ENCODE data around the gene SGPL1. TPM values are rescaled to one million over a fixed set of nuclear protein-coding genes. Genes with fewer than 3 reads are reported as not detected.

SGPL1 gene
- total RNA-seq, 1 experiment from 2014 or later: 52.6 TPM

DNA sequence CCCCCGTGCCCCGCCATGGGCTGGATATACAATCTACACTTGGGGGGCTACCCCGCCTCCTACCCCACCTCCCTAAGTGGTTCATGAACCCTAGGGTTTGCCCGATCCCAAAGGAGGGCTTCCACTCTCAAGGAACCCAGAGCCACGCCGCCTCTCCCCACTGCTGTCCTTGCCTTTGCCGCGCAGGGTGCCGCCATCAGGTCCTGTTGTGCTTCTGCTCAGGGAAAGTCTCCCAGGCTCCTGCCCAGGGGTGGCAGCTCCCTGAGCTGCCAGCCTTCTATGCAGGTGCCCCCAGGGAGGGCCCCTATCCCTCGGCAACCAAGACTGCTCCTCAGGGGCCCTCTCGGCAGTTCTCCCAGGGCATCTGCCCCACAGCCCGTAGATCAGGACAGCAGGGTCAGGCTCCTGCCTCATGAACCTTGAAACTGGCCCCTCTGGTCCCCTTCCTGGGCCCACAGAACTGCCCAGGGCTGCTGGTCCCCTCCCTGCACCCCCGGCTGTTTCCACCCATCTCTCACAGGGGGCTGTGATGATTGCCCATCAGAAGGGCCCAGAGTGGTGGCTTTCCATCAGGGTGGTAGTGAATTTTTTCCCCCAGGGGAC is 85.6 kb downstream of the SGPL1 start:
- no peaks in the 10 kb centered on the region for H3K79me2 ChIP-seq (ENCODE audit: insufficient read depth, low read length)
- no peaks in the 10 kb centered on the region for H3K9me3 ChIP-seq (ENCODE audit: control insufficient read depth, low read depth, low read length)
- H4K20me1 ChIP-seq (ENCODE audit: control insufficient read depth, insufficient read depth, insufficient read length): no peaks in the 10 kb centered on the region
- no peak overlapping the region for H2AFZ ChIP-seq (ENCODE audit: low read length)
- H3K9ac ChIP-seq (ENCODE audit: extremely low read depth, insufficient read length, low read length): no peak overlapping the region
- no CpG with 5 or more reads among the region's 13 CpGs for WGBS (ENCODE audit: extremely low coverage, insufficient read length, low lambda C conversion rate)
- no peak overlapping the region for H3K4me2 ChIP-seq (ENCODE audit: insufficient read depth, insufficient read length, low read length)
- H3K4me3 Mint-ChIP-seq: no peak overlapping the region
- H3K27me3 Mint-ChIP-seq (ENCODE audit: low read depth): no peaks in the 10 kb centered on the region; the same call in 1 of the 2 replicates
- H3K56ac ChIP-seq (ENCODE audit: insufficient read length, low read depth, low read length): no peak overlapping the region
- H4K5ac ChIP-seq (ENCODE audit: insufficient read length, low read depth, low read length): no peak overlapping the region
- no peak overlapping the region for H2BK120ac ChIP-seq (ENCODE audit: low read depth, low read length, poor library complexity, severe bottlenecking)
- no peak for TF ChIP-seq CTCF (conservative IDR thresholded peaks at IDR 0.05)
- H3K4me1 ChIP-seq (ENCODE audit: insufficient read depth, low read length): no peaks in the 10 kb centered on the region
- no peak overlapping the region for H4K8ac ChIP-seq (replicated peaks; ENCODE audit: insufficient read length, low read depth, low read length)
- no peak overlapping the region for H2AK5ac ChIP-seq (ENCODE audit: insufficient read length, low read length)
- no peak overlapping the region for H3K27ac Mint-ChIP-seq
- no peaks in the 10 kb centered on the region for H3K79me1 ChIP-seq (ENCODE audit: insufficient read depth, low read depth, low read length, poor library complexity, severe bottlenecking)
- no peaks in the 10 kb centered on the region for H3K23me2 ChIP-seq (ENCODE audit: insufficient read length, low read depth, low read length, poor library complexity, severe bottlenecking)
- H3K36me3 Mint-ChIP-seq (ENCODE audit: insufficient read depth in 1 of 3, low read depth in 3 of 3): no peaks in the 10 kb centered on the region
- no peak overlapping the region for H2BK12ac ChIP-seq (ENCODE audit: insufficient read length, low read depth, low read length)
- peaks cover 9 to 14% of the 10 kb centered on the region in 2 experiments for H3K4me1 Mint-ChIP-seq
- no peak overlapping the region for H3T11ph ChIP-seq (ENCODE audit: low read length)
- DNase-seq: no peak
- H3K23ac ChIP-seq (ENCODE audit: insufficient read length, low read depth, low read length): no peak overlapping the region
- H4K91ac ChIP-seq (ENCODE audit: insufficient read length, low read depth, low read length): no peak overlapping the region
- no peak overlapping the region for H3K27ac ChIP-seq (ENCODE audit: insufficient read length, low read depth, low read length)
- no peaks in the 10 kb centered on the region for H3K27me3 ChIP-seq (ENCODE audit: insufficient read depth, low read length)
- H2BK15ac ChIP-seq (ENCODE audit: low read depth, low read length): no peak overlapping the region
- no peak overlapping the region for H3K4ac ChIP-seq (ENCODE audit: low read depth, low read length)
- H2BK20ac ChIP-seq (ENCODE audit: low read depth, low read length, poor library complexity, severe bottlenecking): no peak overlapping the region
- H3K14ac ChIP-seq (ENCODE audit: insufficient read depth, low read length): no peak overlapping the region
- no peaks in the 10 kb centered on the region for H3K9me3 Mint-ChIP-seq
- no peak overlapping the region for H2BK5ac ChIP-seq (ENCODE audit: insufficient read length, low read length)
- no peak overlapping the region for H3K18ac ChIP-seq (ENCODE audit: insufficient read length, low read depth, low read length)
